Astrocyte (in vitro differentiated cells and primary cell): ENCODE measurements around the gene EFCAB6. TPM values are rescaled to one million over a fixed set of nuclear protein-coding genes. Genes with fewer than 3 reads are reported as not detected.

Experiments used
- DNase-seq: peaks from one replicate; pipeline ENCODE4 v3.0.0-alpha.2; 2010; ENCODE audit warnings: low read depth
- FAIRE-seq: peaks from 2 replicates; lab custom pipeline; 2011; peaks lifted over from hg19 to GRCh38; lab: Jason Lieb, UNC
- H2AFZ ChIP-seq: 2 replicates; pipeline ENCODE4 v1.6.0; 2012; ENCODE audit warnings: low read depth, low read length, inconsistent platforms
- H3K27ac ChIP-seq: 2 replicates; pipeline ENCODE4 v1.5.1; 2011; ENCODE audit warnings: low read depth, low read length, inconsistent platforms
- H3K27me3 ChIP-seq: 2 replicates; pipeline ENCODE4 v1.6.0; 2011; ENCODE audit warnings: low read length, inconsistent platforms; ENCODE audit not compliant: insufficient read depth
- H3K36me3 ChIP-seq: 2 replicates; pipeline ENCODE4 v1.5.1; 2011; ENCODE audit warnings: low read length, inconsistent platforms; ENCODE audit not compliant: insufficient read depth
- H3K4me1 ChIP-seq: 2 replicates; pipeline ENCODE4 v1.5.1; 2011; ENCODE audit warnings: low read length, inconsistent platforms; ENCODE audit not compliant: insufficient read depth
- H3K4me2 ChIP-seq: 2 replicates; pipeline ENCODE4 v1.6.0; 2012; ENCODE audit warnings: low read length, inconsistent platforms
- H3K4me3 ChIP-seq: 2 replicates; pipeline ENCODE4 v1.5.1; 2011; ENCODE audit warnings: low read depth, mild to moderate bottlenecking, low read length, inconsistent platforms; ENCODE audit not compliant: insufficient read depth
- H3K79me2 ChIP-seq: 2 replicates; pipeline ENCODE4 v1.6.0; 2012; ENCODE audit warnings: mild to moderate bottlenecking, low read length, inconsistent platforms; ENCODE audit not compliant: insufficient read depth
- H3K9ac ChIP-seq: 2 replicates; pipeline ENCODE4 v1.6.0; 2012; ENCODE audit warnings: mild to moderate bottlenecking, low read length, inconsistent platforms
- H3K9me3 ChIP-seq: 2 replicates; pipeline ENCODE4 v1.5.1; 2012; ENCODE audit warnings: low read depth, mild to moderate bottlenecking, low read length, inconsistent platforms; ENCODE audit not compliant: insufficient read depth
- H4K20me1 ChIP-seq: 2 replicates; pipeline ENCODE4 v1.6.0; 2012; ENCODE audit warnings: low read length, inconsistent platforms; ENCODE audit not compliant: insufficient read depth
- H3K27ac Mint-ChIP-seq: one replicate; pipeline ENCODE4 v1.8.0; 2021; ENCODE audit warnings: mild to moderate bottlenecking, mixed read lengths; ENCODE audit not compliant: unreplicated experiment
- H3K27me3 Mint-ChIP-seq: one replicate; pipeline ENCODE4 v1.8.0; 2021; ENCODE audit warnings: low read depth, mixed read lengths; ENCODE audit not compliant: unreplicated experiment
- H3K36me3 Mint-ChIP-seq: one replicate; pipeline ENCODE4 v1.8.0; 2021; ENCODE audit warnings: low read depth, mixed read lengths; ENCODE audit not compliant: unreplicated experiment
- H3K4me1 Mint-ChIP-seq: one replicate; pipeline ENCODE4 v1.8.0; 2021; ENCODE audit warnings: low read depth, mixed read lengths; ENCODE audit not compliant: unreplicated experiment
- H3K4me3 Mint-ChIP-seq: one replicate; pipeline ENCODE4 v1.8.0; 2021; ENCODE audit warnings: mild to moderate bottlenecking, moderate library complexity, mixed read lengths; ENCODE audit not compliant: unreplicated experiment
- H3K9me3 Mint-ChIP-seq: one replicate; pipeline ENCODE4 v1.8.0; 2021; ENCODE audit warnings: mild to moderate bottlenecking, mixed read lengths; ENCODE audit not compliant: unreplicated experiment
- CTCF ChIP-seq: IDR thresholded peaks from 2 replicates; pipeline ENCODE4 v1.5.1; 2011; ENCODE audit warnings: low read depth, mild to moderate bottlenecking, inconsistent platforms, low read length, moderate library complexity; ENCODE audit not compliant: insufficient read depth
- EZH2 ChIP-seq: IDR thresholded peaks from 2 replicates; pipeline ENCODE4 v1.6.1; 2012; ENCODE audit warnings: mild to moderate bottlenecking, low read length, inconsistent platforms; ENCODE audit not compliant: insufficient read depth
- total RNA-seq: library from RNA; stranded (reverse); gene quantifications from 2 replicates; pipeline ENCODE4 v1.2.1, GENCODE V29; 2021

EFCAB6 gene
- total RNA-seq, 1 donor from 2014 or later: 1.2 TPM

- TF ChIP-seq CTCF (no peak), EZH2 (no peak)
- Histone ChIP-seq H4K20me1 (no peaks in the 10 kb centered on the region), H3K27ac (no peak overlapping the region), H3K9ac (no peak overlapping the region), H3K27me3 (no peaks in the 10 kb centered on the region), H2AFZ (no peak overlapping the region), H3K79me2 (no peaks in the 10 kb centered on the region), H3K36me3 (no peaks in the 10 kb centered on the region), H3K4me2 (no peak overlapping the region), H3K9me3 (no peaks in the 10 kb centered on the region), H3K4me3 (no peak overlapping the region), H3K4me1 (peaks cover 6% of the 10 kb centered on the region)
- H3K9me3 Mint-ChIP-seq: no peaks in the 10 kb centered on the region
- DNase-seq: no peak
- H3K27me3 Mint-ChIP-seq: peaks cover 4% of the 10 kb centered on the region
- no peak for FAIRE-seq
- H3K36me3 Mint-ChIP-seq: no peaks in the 10 kb centered on the region
- H3K27ac Mint-ChIP-seq: no peak overlapping the region
- H3K4me1 Mint-ChIP-seq: peaks cover 10% of the 10 kb centered on the region
- no peak overlapping the region for H3K4me3 Mint-ChIP-seq
These were observed 28.3 kb downstream of the EFCAB6 start for GRCh38 chr22:43783777-43784176.

- Histone ChIP-seq H3K4me3 (no peak overlapping the region), H3K27me3 (no peaks in the 10 kb centered on the region), H3K4me1 (peaks cover 6% of the 10 kb centered on the region), H3K36me3 (no peaks in the 10 kb centered on the region), H3K9me3 (no peaks in the 10 kb centered on the region), H2AFZ (no peak overlapping the region), H3K27ac (peak overlapping the region; percentile 16), H3K4me2 (peak overlapping the region; percentile 17), H3K79me2 (no peaks in the 10 kb centered on the region), H4K20me1 (no peaks in the 10 kb centered on the region), H3K9ac (no peak overlapping the region)
- TF ChIP-seq EZH2 (no peak), CTCF (no peak)
- H3K9me3 Mint-ChIP-seq: no peaks in the 10 kb centered on the region
- no peak overlapping the region for H3K27ac Mint-ChIP-seq
- no peak for FAIRE-seq
- DNase-seq: peak; percentile 43
- no peaks in the 10 kb centered on the region for H3K36me3 Mint-ChIP-seq
- no peak overlapping the region for H3K4me3 Mint-ChIP-seq
- H3K4me1 Mint-ChIP-seq: peaks cover 13% of the 10 kb centered on the region
- peaks cover 4% of the 10 kb centered on the region for H3K27me3 Mint-ChIP-seq
These were observed 29.7 kb downstream of the EFCAB6 start for GRCh38 chr22:43782448-43782847.

GRCh38 chr22:43777286-43777685 lies 34.8 kb downstream of the EFCAB6 start:
- Mint-ChIP-seq H3K4me1 (peaks cover 12% of the 10 kb centered on the region), H3K27ac (no peak overlapping the region), H3K36me3 (peaks cover 3% of the 10 kb centered on the region), H3K27me3 (peaks cover 3% of the 10 kb centered on the region), H3K4me3 (no peak overlapping the region), H3K9me3 (no peaks in the 10 kb centered on the region)
- no peaks in the 10 kb centered on the region for H3K79me2 ChIP-seq
- H3K9me3 ChIP-seq: no peaks in the 10 kb centered on the region
- H3K27ac ChIP-seq: no peak overlapping the region
- no peaks in the 10 kb centered on the region for H4K20me1 ChIP-seq
- H3K36me3 ChIP-seq: no peaks in the 10 kb centered on the region
- no peak overlapping the region for H3K9ac ChIP-seq
- H3K27me3 ChIP-seq: no peaks in the 10 kb centered on the region
- H3K4me3 ChIP-seq: no peak overlapping the region
- no peaks in the 10 kb centered on the region for H3K4me1 ChIP-seq
- TF ChIP-seq CTCF: no peak
- no peak for TF ChIP-seq EZH2
- DNase-seq: peak; percentile 91
- peak overlapping the region; percentile 1 for H3K4me2 ChIP-seq
- H2AFZ ChIP-seq: no peak overlapping the region
- FAIRE-seq: no peak
